GM19238 (cell line): ENCODE results near the gene PDLIM7.
A peak's percentile ranks its signal among the peaks of the same experiment; 100 is the strongest.
"Not testable (repeated sequence)": the region's sequence is repeated elsewhere in the genome, so short reads cannot be mapped to it uniquely, and the experiment has no call there.

ENCODE experiments used
- DNase-seq: peaks from one replicate; pipeline ENCODE4 v3.0.0; 2011; ENCODE audit warnings: low spot score; ENCODE audit not compliant: insufficient read length

The PDLIM7 gene

GRCh38 chr5:177497292-177498012 lies at the start of gene PDLIM7:
Gene PDLIM7, minus strand, starts transcription at chr5:177497604. Its CDS starts 1,092 bp downstream, at chr5:177496512.
- DNase-seq = peak; percentile 95

GRCh38 chr5:177546258-177546741 lies 48.9 kb upstream of the PDLIM7 start:
- no peak for DNase-seq

GRCh38 chr5:177545487-177546257 lies 48.3 kb upstream of the PDLIM7 start:
- DNase-seq = no peak

- DNase-seq = no peak
These were observed 45.5 kb upstream of the PDLIM7 start for GRCh38 chr5:177542816-177543465.

- no peak for DNase-seq
These were observed 43.0 kb upstream of the PDLIM7 start for GRCh38 chr5:177540438-177540837.

GRCh38 chr5:177539411-177539810 lies 42.0 kb upstream of the PDLIM7 start:
- DNase-seq = no peak

GRCh38 chr5:177538876-177539275 lies 41.5 kb upstream of the PDLIM7 start:
- no peak for DNase-seq

GRCh38 chr5:177537389-177538361 lies 40.3 kb upstream of the PDLIM7 start:
- DNase-seq = no peak

- no peak for DNase-seq
These were observed 39.0 kb upstream of the PDLIM7 start for GRCh38 chr5:177536386-177536785.

- DNase-seq = no peak
These were observed 37.7 kb upstream of the PDLIM7 start for GRCh38 chr5:177535125-177535524.

- not testable (repeated sequence) for DNase-seq
These were observed 37.0 kb upstream of the PDLIM7 start for GRCh38 chr5:177534433-177534832.

- DNase-seq = no peak
These were observed 34.0 kb upstream of the PDLIM7 start for GRCh38 chr5:177531209-177531940.

GRCh38 chr5:177530638-177531037 lies 33.2 kb upstream of the PDLIM7 start:
- no peak for DNase-seq

GRCh38 chr5:177529247-177530203 lies 32.1 kb upstream of the PDLIM7 start:
- no peak for DNase-seq

- DNase-seq = no peak
These were observed 31.2 kb upstream of the PDLIM7 start for GRCh38 chr5:177528631-177529030.

GRCh38 chr5:177527595-177527994 lies 30.2 kb upstream of the PDLIM7 start:
- no peak for DNase-seq

- no peak for DNase-seq
These were observed 29.4 kb upstream of the PDLIM7 start for GRCh38 chr5:177526791-177527190.

GRCh38 chr5:177526191-177526590 lies 28.8 kb upstream of the PDLIM7 start:
- no peak for DNase-seq
